ENCODE data around the gene POGLUT3. TPM values are rescaled to one million over a fixed set of nuclear protein-coding genes. Genes with fewer than 3 reads are reported as not detected.

POGLUT3 gene, protein sequence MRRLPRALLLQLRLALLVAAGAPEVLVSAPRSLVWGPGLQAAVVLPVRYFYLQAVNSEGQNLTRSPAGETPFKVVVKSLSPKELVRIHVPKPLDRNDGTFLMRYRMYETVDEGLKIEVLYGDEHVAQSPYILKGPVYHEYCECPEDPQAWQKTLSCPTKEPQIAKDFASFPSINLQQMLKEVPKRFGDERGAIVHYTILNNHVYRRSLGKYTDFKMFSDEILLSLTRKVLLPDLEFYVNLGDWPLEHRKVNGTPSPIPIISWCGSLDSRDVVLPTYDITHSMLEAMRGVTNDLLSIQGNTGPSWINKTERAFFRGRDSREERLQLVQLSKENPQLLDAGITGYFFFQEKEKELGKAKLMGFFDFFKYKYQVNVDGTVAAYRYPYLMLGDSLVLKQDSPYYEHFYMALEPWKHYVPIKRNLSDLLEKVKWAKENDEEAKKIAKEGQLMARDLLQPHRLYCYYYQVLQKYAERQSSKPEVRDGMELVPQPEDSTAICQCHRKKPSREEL
- polyA plus RNA-seq (2013, experiment 1 of 2): 25.5 TPM
- polyA plus RNA-seq (2013, experiment 2 of 2): 25.9 TPM

DNA sequence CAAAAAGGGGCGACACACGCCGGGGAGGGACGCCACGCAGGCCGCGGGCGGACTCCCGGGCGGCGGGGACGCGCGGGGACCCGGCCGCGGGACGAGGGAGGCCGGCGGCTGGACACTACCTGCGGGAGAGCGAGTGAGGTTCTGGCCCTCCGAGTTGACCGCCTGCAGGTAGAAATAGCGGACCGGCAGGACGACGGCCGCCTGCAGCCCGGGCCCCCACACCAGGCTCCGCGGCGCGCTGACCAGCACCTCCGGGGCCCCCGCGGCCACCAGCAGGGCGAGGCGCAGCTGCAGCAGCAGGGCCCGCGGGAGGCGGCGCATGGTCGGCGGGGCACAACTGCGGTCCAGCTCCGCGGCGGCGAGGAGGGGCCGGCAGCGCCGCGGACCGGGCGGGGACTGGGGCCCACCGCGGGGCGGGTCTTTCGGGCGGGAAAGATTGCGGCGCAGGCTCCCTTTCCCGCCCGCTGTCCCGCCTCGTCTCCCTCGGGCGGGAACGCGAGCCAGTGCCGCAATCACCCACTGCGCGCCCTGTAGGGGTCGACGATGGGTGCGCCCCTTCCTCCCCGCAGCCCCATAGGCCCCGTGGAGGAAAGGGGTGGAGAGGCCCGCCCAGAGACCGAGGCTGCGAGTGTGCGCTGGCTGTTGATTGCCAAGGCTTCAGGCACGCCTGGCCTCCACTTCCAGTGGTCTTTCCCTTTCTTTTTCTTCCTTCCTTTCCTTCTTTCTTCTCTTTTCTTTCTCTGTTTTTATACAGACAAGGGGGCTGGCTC, at the start of gene POGLUT3:
Gene POGLUT3, minus strand, starts transcription at position 339 of the 770 bp plus-strand sequence. Its CDS starts 18 bp downstream, at position 321.
- Histone ChIP-seq H4K8ac (ENCODE audit: low read depth, low read length) (peak within 1 kb of the TSS; percentile 89), H3K9ac (ENCODE audit: low read depth, low read length, poor library complexity) (peak within 1 kb of the TSS; percentile 94), H2BK5ac (ENCODE audit: low read length) (peak within 1 kb of the TSS; percentile 93), H3K23ac (ENCODE audit: low read depth, low read length, poor library complexity) (peak within 1 kb of the TSS; percentile 75), H3K4me1 (ENCODE audit: control insufficient read depth in 2 of 2, insufficient read depth in 1 of 2, low read depth in 1 of 2, low read length in 2 of 2) (peaks cover 5 to 8% of the 10 kb centered on the region in 2 donors), H3K27me3 (ENCODE audit: control insufficient read depth in 3 of 3, insufficient read depth in 3 of 3, low read depth in 1 of 3, low read length in 3 of 3) (no peaks in the 10 kb centered on the region), H3K9me3 (replicated peaks in 1 of 2; ENCODE audit: control insufficient read depth in 2 of 2, insufficient read depth in 1 of 2, low read depth in 1 of 2, low read length in 2 of 2) (no peaks in the 10 kb centered on the region), H3K27ac (replicated peaks; ENCODE audit: low read length) (peak within 1 kb of the TSS; percentile 74), H2AFZ (ENCODE audit: low read length) (peak within 1 kb of the TSS; percentile 99), H3K4me3 (ENCODE audit: low read length in 2 of 2) (peak within 1 kb of the TSS; percentile 55 to 84), H3K18ac (ENCODE audit: low read length) (peak within 1 kb of the TSS; percentile 98), H2BK120ac (ENCODE audit: low read depth, low read length) (no peak within 1 kb of the TSS), H2AK5ac (ENCODE audit: low read depth, low read length) (no peak within 1 kb of the TSS), H2BK15ac (ENCODE audit: low read length) (peak within 1 kb of the TSS; percentile 88), H4K91ac (ENCODE audit: low read depth, low read length, poor library complexity) (peak within 1 kb of the TSS; percentile 89), H2BK12ac (ENCODE audit: low read length) (peak within 1 kb of the TSS; percentile 48), H3K4me2 (ENCODE audit: insufficient read depth, low read length, poor library complexity, severe bottlenecking) (peak within 1 kb of the TSS; percentile 97), H3K4ac (ENCODE audit: low read length) (peak within 1 kb of the TSS; percentile 85), H3K79me1 (ENCODE audit: low read depth, low read length) (no peaks in the 10 kb centered on the region), H3K14ac (ENCODE audit: low read length) (peak within 1 kb of the TSS; percentile 75), H3K36me3 (replicated peaks in 1 of 2; ENCODE audit: control insufficient read depth in 2 of 2, insufficient read depth in 2 of 2, low read length in 2 of 2) (no peaks in the 10 kb centered on the region)
- DNase-seq (ENCODE audit: low spot score): peak; percentile 55
- WGBS, 2 donors (ENCODE audit: extremely low coverage in 2 of 2, insufficient read length in 2 of 2, insufficient replicate concordance in 1 of 2): no CpG with 5 or more reads among the region's 84 CpGs

DNA sequence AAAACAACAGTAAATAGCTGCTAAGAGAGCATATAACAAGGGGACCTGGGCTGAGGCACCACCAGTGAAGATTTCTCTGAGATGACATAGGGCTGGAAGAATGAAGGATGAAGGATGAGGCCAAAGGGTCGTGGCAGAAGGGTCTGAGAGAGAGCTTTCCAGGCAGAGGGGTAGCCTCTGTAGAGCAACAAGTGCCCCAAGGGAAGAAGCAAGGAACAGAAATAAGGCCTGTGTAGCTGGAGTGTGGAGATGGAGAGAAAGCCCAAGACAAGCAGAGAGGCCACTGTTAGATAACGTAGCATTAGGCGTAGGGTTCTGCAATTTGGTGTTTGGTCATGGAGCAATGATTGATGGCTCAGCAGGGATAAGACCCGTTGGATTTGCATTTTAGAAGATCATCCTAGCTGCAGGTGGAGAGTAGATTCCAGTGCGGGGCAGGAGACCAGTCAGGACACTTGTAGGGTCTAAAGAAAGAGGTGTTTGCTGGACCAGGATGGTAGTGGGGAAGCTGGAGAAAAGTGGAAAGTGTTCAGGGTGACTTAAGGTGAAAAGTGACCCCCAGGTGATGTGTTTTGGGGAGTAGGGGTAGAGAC, 47.8 kb upstream of the POGLUT3 start:
- Histone ChIP-seq H2BK12ac (ENCODE audit: low read length) (no peak overlapping the region), H2BK5ac (ENCODE audit: low read length) (no peak overlapping the region), H3K4me1 (ENCODE audit: control insufficient read depth in 2 of 2, insufficient read depth in 1 of 2, low read depth in 1 of 2, low read length in 2 of 2) (peaks cover 0 to 6% of the 10 kb centered on the region in 2 donors), H3K27me3 (ENCODE audit: control insufficient read depth in 3 of 3, insufficient read depth in 3 of 3, low read depth in 1 of 3, low read length in 3 of 3) (peaks cover 0 to 2% (median 0%) of the 10 kb centered on the region in 3 experiments), H2AFZ (ENCODE audit: low read length) (no peak overlapping the region), H3K9ac (ENCODE audit: low read depth, low read length, poor library complexity) (no peak overlapping the region), H3K27ac (replicated peaks; ENCODE audit: low read length) (no peak overlapping the region), H2BK120ac (ENCODE audit: low read depth, low read length) (no peak overlapping the region), H4K8ac (ENCODE audit: low read depth, low read length) (no peak overlapping the region), H3K9me3 (replicated peaks in 1 of 2; ENCODE audit: control insufficient read depth in 2 of 2, insufficient read depth in 1 of 2, low read depth in 1 of 2, low read length in 2 of 2) (no peaks in the 10 kb centered on the region), H2BK15ac (ENCODE audit: low read length) (no peak overlapping the region), H3K4me3 (ENCODE audit: low read length in 2 of 2) (no peak overlapping the region), H3K14ac (ENCODE audit: low read length) (no peak overlapping the region), H3K36me3 (replicated peaks in 1 of 2; ENCODE audit: control insufficient read depth in 2 of 2, insufficient read depth in 2 of 2, low read length in 2 of 2) (no peaks in the 10 kb centered on the region), H3K4me2 (ENCODE audit: insufficient read depth, low read length, poor library complexity, severe bottlenecking) (no peak overlapping the region), H3K79me1 (ENCODE audit: low read depth, low read length) (no peaks in the 10 kb centered on the region), H3K23ac (ENCODE audit: low read depth, low read length, poor library complexity) (no peak overlapping the region), H3K18ac (ENCODE audit: low read length) (no peak overlapping the region), H3K4ac (ENCODE audit: low read length) (no peak overlapping the region), H4K91ac (ENCODE audit: low read depth, low read length, poor library complexity) (no peak overlapping the region), H2AK5ac (ENCODE audit: low read depth, low read length) (no peak overlapping the region)
- no peak for DNase-seq (ENCODE audit: low spot score)
- no CpG with 5 or more reads among the region's 5 CpGs for WGBS, 2 donors (ENCODE audit: extremely low coverage in 2 of 2, insufficient read length in 2 of 2, insufficient replicate concordance in 1 of 2)

DNA sequence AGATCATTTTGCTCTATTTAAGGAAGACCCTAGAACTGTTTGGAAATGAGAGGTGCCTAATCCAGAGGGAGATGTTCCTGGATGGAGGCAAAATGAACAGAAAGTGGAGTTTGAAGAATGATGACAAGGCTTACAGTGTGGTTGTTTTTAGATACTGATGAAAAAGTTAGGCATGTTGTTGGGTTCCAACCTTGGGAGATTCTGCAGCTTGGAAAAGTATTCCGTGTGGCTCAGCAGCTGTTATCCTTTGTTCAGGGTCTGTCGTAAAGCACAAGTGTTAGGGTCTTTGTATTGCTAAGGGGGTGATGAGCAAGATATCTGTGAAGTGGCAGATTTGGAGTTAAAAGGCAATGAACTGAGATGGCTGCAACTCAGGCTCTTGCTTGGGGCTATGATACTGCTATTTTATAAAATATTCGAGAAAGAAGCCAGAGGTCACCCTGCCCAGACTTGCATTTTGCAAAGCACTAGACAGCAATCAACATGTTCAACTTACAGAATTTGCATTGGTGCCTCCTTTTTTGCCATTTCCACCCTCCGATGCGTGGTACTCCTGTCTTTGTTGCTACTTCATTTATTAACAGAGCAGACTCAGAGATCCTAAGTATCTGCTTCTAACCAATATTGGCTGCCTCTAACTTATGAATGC, 45.3 kb upstream of the POGLUT3 start:
- peaks cover 0 to 2% (median 0%) of the 10 kb centered on the region in 3 experiments for H3K27me3 ChIP-seq (ENCODE audit: control insufficient read depth in 3 of 3, insufficient read depth in 3 of 3, low read depth in 1 of 3, low read length in 3 of 3)

More for the DNA sequence above, 45.3 kb upstream of the POGLUT3 start:
- no peak overlapping the region for H2BK5ac ChIP-seq (ENCODE audit: low read length)
- DNase-seq (ENCODE audit: low spot score): no peak
- no CpG with 5 or more reads among the region's 5 CpGs for WGBS, 2 donors (ENCODE audit: extremely low coverage in 2 of 2, insufficient read length in 2 of 2, insufficient replicate concordance in 1 of 2)
- no peak overlapping the region for H3K14ac ChIP-seq (ENCODE audit: low read length)
- no peak overlapping the region for H3K18ac ChIP-seq (ENCODE audit: low read length)
- H2AFZ ChIP-seq (ENCODE audit: low read length): no peak overlapping the region
- no peak overlapping the region for H3K9ac ChIP-seq (ENCODE audit: low read depth, low read length, poor library complexity)
- H3K9me3 ChIP-seq (replicated peaks in 1 of 2; ENCODE audit: control insufficient read depth in 2 of 2, insufficient read depth in 1 of 2, low read depth in 1 of 2, low read length in 2 of 2): no peaks in the 10 kb centered on the region
- no peak overlapping the region for H2AK5ac ChIP-seq (ENCODE audit: low read depth, low read length)
- H4K8ac ChIP-seq (ENCODE audit: low read depth, low read length): no peak overlapping the region
- no peak overlapping the region for H3K27ac ChIP-seq (replicated peaks; ENCODE audit: low read length)
- H2BK15ac ChIP-seq (ENCODE audit: low read length): no peak overlapping the region
- H3K4me3 ChIP-seq (ENCODE audit: low read length in 2 of 2): no peak overlapping the region
- H2BK12ac ChIP-seq (ENCODE audit: low read length): no peak overlapping the region
- peaks cover 3 to 7% of the 10 kb centered on the region in 2 donors for H3K4me1 ChIP-seq (ENCODE audit: control insufficient read depth in 2 of 2, insufficient read depth in 1 of 2, low read depth in 1 of 2, low read length in 2 of 2)
- H3K23ac ChIP-seq (ENCODE audit: low read depth, low read length, poor library complexity): no peak overlapping the region
- no peak overlapping the region for H3K4ac ChIP-seq (ENCODE audit: low read length)
- H4K91ac ChIP-seq (ENCODE audit: low read depth, low read length, poor library complexity): no peak overlapping the region
- H3K4me2 ChIP-seq (ENCODE audit: insufficient read depth, low read length, poor library complexity, severe bottlenecking): no peak overlapping the region
- no peaks in the 10 kb centered on the region for H3K36me3 ChIP-seq (replicated peaks in 1 of 2; ENCODE audit: control insufficient read depth in 2 of 2, insufficient read depth in 2 of 2, low read length in 2 of 2)
- no peak overlapping the region for H2BK120ac ChIP-seq (ENCODE audit: low read depth, low read length)
- H3K79me1 ChIP-seq (ENCODE audit: low read depth, low read length): no peaks in the 10 kb centered on the region

Measured in neuronal stem cell (in vitro differentiated cells).